ENCODE results near the gene ITGB2. TPM values are rescaled to one million over a fixed set of nuclear protein-coding genes. Genes with fewer than 3 reads are reported as not detected.

ITGB2 gene
- total RNA-seq, 1 donor from 2014 or later = 0.74 TPM

- Mint-ChIP-seq H3K4me3 (no peak overlapping the region), H3K9me3 (no peaks in the 10 kb centered on the region), H3K27ac (no peak overlapping the region), H3K4me1 (peaks cover 24% of the 10 kb centered on the region), H3K36me3 (no peaks in the 10 kb centered on the region), H3K27me3 (ENCODE audit: low read depth) (peaks cover 72% of the 10 kb centered on the region)
- DNase-seq (ENCODE audit: low spot score in 2 of 2, unreplicated experiment in 2 of 2) = no peak
- TF ChIP-seq, protein P1, sequence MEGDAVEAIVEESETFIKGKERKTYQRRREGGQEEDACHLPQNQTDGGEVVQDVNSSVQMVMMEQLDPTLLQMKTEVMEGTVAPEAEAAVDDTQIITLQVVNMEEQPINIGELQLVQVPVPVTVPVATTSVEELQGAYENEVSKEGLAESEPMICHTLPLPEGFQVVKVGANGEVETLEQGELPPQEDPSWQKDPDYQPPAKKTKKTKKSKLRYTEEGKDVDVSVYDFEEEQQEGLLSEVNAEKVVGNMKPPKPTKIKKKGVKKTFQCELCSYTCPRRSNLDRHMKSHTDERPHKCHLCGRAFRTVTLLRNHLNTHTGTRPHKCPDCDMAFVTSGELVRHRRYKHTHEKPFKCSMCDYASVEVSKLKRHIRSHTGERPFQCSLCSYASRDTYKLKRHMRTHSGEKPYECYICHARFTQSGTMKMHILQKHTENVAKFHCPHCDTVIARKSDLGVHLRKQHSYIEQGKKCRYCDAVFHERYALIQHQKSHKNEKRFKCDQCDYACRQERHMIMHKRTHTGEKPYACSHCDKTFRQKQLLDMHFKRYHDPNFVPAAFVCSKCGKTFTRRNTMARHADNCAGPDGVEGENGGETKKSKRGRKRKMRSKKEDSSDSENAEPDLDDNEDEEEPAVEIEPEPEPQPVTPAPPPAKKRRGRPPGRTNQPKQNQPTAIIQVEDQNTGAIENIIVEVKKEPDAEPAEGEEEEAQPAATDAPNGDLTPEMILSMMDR (IDR thresholded peaks at IDR 0.05; ENCODE audit: unreplicated experiment) = no peak
Measured at GRCh38 chr21:44927259-44927586, 6.5 kb upstream of the ITGB2 start.

DNA sequence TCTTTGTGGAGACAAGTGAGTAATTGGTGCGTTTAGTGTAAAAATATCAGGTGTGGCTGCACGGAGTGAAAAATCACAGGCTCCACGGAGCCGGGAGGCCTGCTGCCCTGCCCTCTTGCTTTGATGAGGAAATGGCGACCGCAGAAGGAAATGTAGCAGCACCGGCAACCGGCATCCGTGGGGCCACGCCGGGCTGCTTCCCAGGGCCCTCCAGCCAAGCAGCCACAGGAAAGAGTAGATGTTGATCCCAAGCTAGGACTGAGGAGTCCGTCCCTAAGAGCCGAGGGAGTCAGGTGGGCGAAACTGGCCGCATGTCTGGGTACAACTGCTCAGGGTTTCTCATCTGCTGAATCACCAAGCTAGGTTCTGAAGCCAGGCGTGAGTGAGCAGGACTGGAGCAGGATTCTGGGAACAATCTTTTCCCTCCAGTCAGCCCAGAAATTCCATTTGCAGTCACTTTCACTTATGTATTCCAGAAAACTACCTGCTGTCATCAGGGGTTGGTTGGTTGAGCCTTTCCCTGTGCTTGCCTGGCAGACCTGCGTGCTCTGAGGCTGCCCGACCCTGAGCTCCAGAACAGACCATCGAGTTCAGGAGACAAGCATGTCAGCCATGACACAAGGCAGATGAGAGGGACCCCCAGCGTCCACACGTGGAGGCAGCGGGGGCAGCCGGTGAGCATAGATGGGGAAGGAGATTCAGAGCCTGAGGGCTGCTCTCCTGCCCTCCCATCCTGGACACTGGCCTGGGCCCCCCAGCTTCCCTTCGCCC is 5.8 kb upstream of the ITGB2 start:
- TF ChIP-seq, protein P1 (IDR thresholded peaks at IDR 0.05; ENCODE audit: unreplicated experiment) = no peak
- Mint-ChIP-seq H3K9me3 (no peaks in the 10 kb centered on the region), H3K4me1 (peaks cover 24% of the 10 kb centered on the region), H3K4me3 (no peak overlapping the region), H3K36me3 (no peaks in the 10 kb centered on the region), H3K27ac (no peak overlapping the region), H3K27me3 (ENCODE audit: low read depth) (peaks cover 70% of the 10 kb centered on the region)
- no peak for DNase-seq (ENCODE audit: low spot score in 2 of 2, unreplicated experiment in 2 of 2)

DNA sequence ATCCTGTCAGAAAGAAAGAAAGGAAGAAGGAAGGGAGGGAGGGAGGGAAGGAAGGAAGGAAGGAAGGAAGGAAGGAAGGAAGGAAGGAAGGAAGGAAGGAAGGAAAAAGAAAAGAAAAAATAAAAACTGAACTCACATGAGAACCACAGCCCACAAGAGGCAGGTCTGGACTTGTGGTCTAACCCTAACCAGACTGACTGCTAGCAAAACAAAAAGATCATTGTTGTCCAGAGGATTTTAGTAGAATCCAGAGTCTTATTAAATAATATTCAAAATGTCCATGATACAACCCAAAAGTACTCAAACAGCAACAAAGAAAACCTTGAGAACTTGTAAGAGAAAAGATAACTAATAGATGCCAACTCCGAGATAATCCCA is 4.7 kb upstream of the ITGB2 start:
- TF ChIP-seq, protein P1 (IDR thresholded peaks at IDR 0.05; ENCODE audit: unreplicated experiment) = no peak
- Mint-ChIP-seq H3K27me3 (ENCODE audit: low read depth) (peaks cover 67% of the 10 kb centered on the region), H3K27ac (no peak overlapping the region), H3K4me1 (peaks cover 16% of the 10 kb centered on the region), H3K9me3 (no peaks in the 10 kb centered on the region), H3K4me3 (no peak overlapping the region), H3K36me3 (no peaks in the 10 kb centered on the region)
- DNase-seq (ENCODE audit: low spot score in 2 of 2, unreplicated experiment in 2 of 2) = no peak

DNA sequence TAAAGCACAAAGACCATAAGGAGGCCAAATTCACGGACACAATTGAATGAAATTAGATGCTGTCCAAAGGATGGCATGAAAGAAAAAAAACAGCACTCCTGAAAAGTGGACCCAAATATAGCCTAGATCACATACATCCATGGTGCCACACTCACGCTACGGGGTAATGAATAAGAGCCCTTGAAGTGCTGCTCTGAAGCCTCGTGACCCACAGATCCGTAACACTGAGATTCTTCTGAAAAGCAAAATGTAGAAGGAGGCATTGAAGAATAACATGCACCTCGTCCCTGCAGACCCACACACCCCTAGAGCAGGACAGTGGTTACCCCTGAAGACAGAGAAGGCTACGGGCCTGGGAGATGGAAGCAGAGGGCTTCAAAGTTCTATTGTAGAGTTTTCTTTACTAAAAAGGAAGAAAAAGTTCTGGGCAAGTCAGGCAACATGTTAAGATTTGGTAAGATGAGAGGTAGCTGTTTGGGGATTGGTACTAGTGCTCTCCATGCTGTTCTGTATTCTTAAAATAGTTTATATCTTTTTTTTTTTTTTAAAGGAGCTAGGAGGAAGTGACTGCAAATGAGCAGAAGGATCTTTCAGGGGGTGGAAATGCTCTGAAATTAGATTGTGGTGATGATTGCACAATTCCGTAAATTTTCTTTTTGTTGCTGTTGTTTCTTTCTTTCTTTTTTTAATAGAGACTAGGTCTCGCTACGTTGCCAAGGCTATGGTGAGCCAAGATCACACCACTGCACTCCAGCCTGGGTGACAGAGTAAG is 4.1 kb upstream of the ITGB2 start:
- Mint-ChIP-seq H3K27me3 (ENCODE audit: low read depth) (peaks cover 65% of the 10 kb centered on the region), H3K27ac (no peak overlapping the region), H3K9me3 (no peaks in the 10 kb centered on the region), H3K4me3 (no peak overlapping the region), H3K36me3 (no peaks in the 10 kb centered on the region), H3K4me1 (peaks cover 14% of the 10 kb centered on the region)
- TF ChIP-seq, protein P1 (IDR thresholded peaks at IDR 0.05; ENCODE audit: unreplicated experiment) = no peak
- no peak for DNase-seq (ENCODE audit: low spot score in 2 of 2, unreplicated experiment in 2 of 2)

GRCh38 chr21:44923480-44924084 is 2.9 kb upstream of the ITGB2 start:
- Mint-ChIP-seq H3K4me1 (peaks cover 15% of the 10 kb centered on the region), H3K36me3 (no peaks in the 10 kb centered on the region), H3K9me3 (no peaks in the 10 kb centered on the region), H3K4me3 (no peak overlapping the region), H3K27ac (no peak overlapping the region), H3K27me3 (ENCODE audit: low read depth) (peaks cover 62% of the 10 kb centered on the region)
- DNase-seq (ENCODE audit: low spot score in 2 of 2, unreplicated experiment in 2 of 2) = no peak
- TF ChIP-seq, protein P1 (IDR thresholded peaks at IDR 0.05; ENCODE audit: unreplicated experiment) = no peak
